Activated CD8-positive, alpha-beta T cell treated with anti-CD3 and anti-CD28 coated beads for 36 hours (primary cell): ENCODE measurements around the gene POLD1. TPM values are rescaled to one million over a fixed set of nuclear protein-coding genes. Genes with fewer than 3 reads are reported as not detected.

Experiments used
- ATAC-seq: fragments of 200-7000 bp; cut with Tn5 transposase; one replicate; pipeline ENCODE4 v1.10.0; 2021; ENCODE audit warnings: mild to moderate bottlenecking, moderate library complexity
- CTCF ChIA-PET: fragments of 350-600 bp; sonication (Branson Sonifier 250); formaldehyde crosslinking; loops from one replicate; lab custom pipeline; 2021; ENCODE audit warnings: antibody characterized with exemption; lab: Charles Lee
- POLR2A ChIA-PET: fragments of 350-600 bp; sonication (Branson Sonifier 250); formaldehyde crosslinking; loops from one replicate; lab custom pipeline; 2021; ENCODE audit warnings: antibody characterized with exemption; lab: Charles Lee
- DNase-seq: peaks from one replicate; pipeline ENCODE4 v3.0.0-alpha.2; 2020
- H3K27ac Mint-ChIP-seq: one replicate; pipeline ENCODE4 v1.8.0; 2021; ENCODE audit warnings: mild to moderate bottlenecking, mixed read lengths
- H3K27me3 Mint-ChIP-seq: one replicate; pipeline ENCODE4 v1.8.0; 2021; ENCODE audit warnings: mixed read lengths
- H3K36me3 Mint-ChIP-seq: one replicate; pipeline ENCODE4 v1.8.0; 2021; ENCODE audit warnings: low read depth, mixed read lengths
- H3K4me1 Mint-ChIP-seq: one replicate; pipeline ENCODE4 v1.8.0; 2021; ENCODE audit warnings: low read depth, mixed read lengths
- H3K4me3 Mint-ChIP-seq: one replicate; pipeline ENCODE4 v1.8.0; 2021; ENCODE audit warnings: mild to moderate bottlenecking, moderate library complexity, mixed read lengths
- H3K9me3 Mint-ChIP-seq: one replicate; pipeline ENCODE4 v1.8.0; 2021; ENCODE audit warnings: mixed read lengths
- CTCF ChIP-seq: fragments of 200-600 bp; IDR thresholded peaks from one replicate; pipeline ENCODE4 v1.8.0; 2022; ENCODE audit warnings: antibody characterized with exemption, mild to moderate bottlenecking
- intact Hi-C: fragments of 100-400 bp; cut with micrococcal nuclease; formaldehyde crosslinking; loops from one replicate; pipeline ENCODE4 v1.10.0; 2022
- total RNA-seq, 2 experiments: library from RNA; stranded (reverse); gene quantifications; one replicate each; pipeline ENCODE4 v1.2.3, GENCODE V29; 2021

POLD1 gene
- total RNA-seq, 2 experiments from 2014 or later = 214 to 215 TPM

- H3K27ac Mint-ChIP-seq = no peak within 1 kb of the TSS
- CTCF ChIA-PET = no interaction called here
These were observed 34.3 kb downstream of the POLD1 start, which contains the start of gene SPIB for GRCh38 chr19:50418176-50419021. SPIB (plus strand) TSS chr19:50418938; CDS start chr19:50418963, 25 bp downstream.

DNA sequence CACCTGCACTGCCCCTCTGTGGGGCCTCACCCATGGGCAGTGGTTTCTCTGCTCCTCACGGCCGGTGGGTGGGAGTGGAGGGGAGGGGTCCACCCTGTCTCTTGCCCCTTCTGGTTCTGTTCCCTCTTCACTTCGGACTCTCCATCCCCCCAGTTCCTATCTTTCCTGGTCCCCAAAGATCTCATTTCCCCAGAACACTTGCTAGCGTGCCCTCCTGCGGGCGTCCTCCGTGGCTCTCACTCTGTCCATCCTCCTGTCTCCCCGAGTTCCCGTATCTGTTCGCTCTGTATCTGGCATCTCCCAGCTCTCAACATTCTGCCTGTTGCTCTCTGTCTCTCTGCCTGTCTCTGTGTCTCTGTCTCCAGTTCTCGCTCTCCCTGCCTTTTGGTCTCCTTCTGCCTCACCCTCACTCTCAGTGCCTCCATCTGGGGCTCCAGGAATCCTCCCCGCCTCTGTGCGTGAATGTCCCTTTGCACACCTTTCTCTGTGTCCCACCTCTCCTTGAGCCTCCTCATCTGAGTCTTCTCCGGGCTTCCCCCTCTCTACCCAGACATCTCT is 35.0 kb downstream of the POLD1 start:
- Mint-ChIP-seq H3K4me3 (no peak overlapping the region), H3K4me1 (peaks cover 17% of the 10 kb centered on the region), H3K9me3 (peaks cover 4% of the 10 kb centered on the region), H3K36me3 (peaks cover 16% of the 10 kb centered on the region), H3K27me3 (peaks cover 21% of the 10 kb centered on the region), H3K27ac (no peak overlapping the region)
- CTCF ChIA-PET = no interaction called here
- ATAC-seq (no peak), DNase-seq (no peak)
- POLR2A ChIA-PET = interaction anchor here (0.6 to 2.1 kb wide), 3 partner anchors 9 to 34 kb away, joined by 3 to 4 read pairs (median 4); no protein-coding TSS in a partner anchor
- TF ChIP-seq CTCF = no peak
- intact Hi-C loops = loop anchor here (10.0 kb wide), 1 partner anchor 54 kb away; the partner anchor contains the start of gene NAPSA

More at GRCh38 chr19:50418176-50419021, 34.3 kb downstream of the POLD1 start, which contains the start of gene SPIB:
- Mint-ChIP-seq H3K4me1 (peaks cover 17% of the 10 kb centered on the region), H3K4me3 (no peak within 1 kb of the TSS), H3K9me3 (peaks cover 4% of the 10 kb centered on the region), H3K36me3 (peaks cover 16% of the 10 kb centered on the region), H3K27me3 (peaks cover 21% of the 10 kb centered on the region)
- TF ChIP-seq CTCF = no peak
- ATAC-seq = no peak
- intact Hi-C loops = loop anchor here (10.0 kb wide), 1 partner anchor 54 kb away; the partner anchor contains the start of gene NAPSA
- POLR2A ChIA-PET = interaction anchor here (0.6 to 2.1 kb wide), 3 partner anchors 10 to 35 kb away, joined by 3 to 4 read pairs (median 4); no protein-coding TSS in a partner anchor
- no peak for DNase-seq

GRCh38 chr19:50419580-50420035 is 35.5 kb downstream of the POLD1 start:
- Mint-ChIP-seq H3K4me1 (peaks cover 17% of the 10 kb centered on the region), H3K36me3 (peaks cover 14% of the 10 kb centered on the region), H3K9me3 (peaks cover 4% of the 10 kb centered on the region), H3K27ac (no peak overlapping the region), H3K4me3 (no peak overlapping the region), H3K27me3 (peaks cover 21% of the 10 kb centered on the region)
- TF ChIP-seq CTCF = no peak
- ChIA-PET POLR2A (interaction anchor here (1.4 to 2.1 kb wide), 2 partner anchors 8 to 34 kb away, joined by 4 read pairs; no protein-coding TSS in a partner anchor), CTCF (interaction anchor here (1.3 kb wide), 1 partner anchor 137 kb away, joined by 3 read pairs; no protein-coding TSS in a partner anchor)
- no peak for DNase-seq
- intact Hi-C loops = loop anchor here (10.0 kb wide), 1 partner anchor 55 kb away; the partner anchor contains the start of gene NAPSA
- no peak for ATAC-seq

GRCh38 chr19:50420127-50420526 is 36.0 kb downstream of the POLD1 start:
- H3K9me3 Mint-ChIP-seq = peaks cover 4% of the 10 kb centered on the region
- no peak overlapping the region for H3K27ac Mint-ChIP-seq
- H3K4me3 Mint-ChIP-seq = no peak overlapping the region
- intact Hi-C loops = no loop called here
- peaks cover 10% of the 10 kb centered on the region for H3K36me3 Mint-ChIP-seq
- ChIA-PET CTCF (interaction anchor here (1.2 to 1.3 kb wide), 2 partner anchors 63 to 136 kb away, joined by 3 to 4 read pairs; no protein-coding TSS in a partner anchor), POLR2A (interaction anchor here (1.4 to 2.1 kb wide), 2 partner anchors 8 to 35 kb away, joined by 4 read pairs; no protein-coding TSS in a partner anchor)
- peaks cover 21% of the 10 kb centered on the region for H3K27me3 Mint-ChIP-seq
- ATAC-seq (no peak), DNase-seq (no peak)
- H3K4me1 Mint-ChIP-seq = peaks cover 17% of the 10 kb centered on the region
- TF ChIP-seq CTCF = no peak
